MM.1S (cell line): ENCODE results near the gene ABL2.

Experiments used
- DNase-seq: peaks from one replicate; pipeline ENCODE4 v3.0.0-alpha.2; 2015
- H2AFZ ChIP-seq: fragments of 300-600 bp; sonication (generic); 2 replicates; pipeline ENCODE4 v1.6.0; 2016; ENCODE audit warnings: antibody characterized with exemption, low read length
- H3F3A ChIP-seq: fragments of 300-600 bp; sonication (generic); 2 replicates; pipeline ENCODE4 v1.6.1; 2016; ENCODE audit warnings: mild to moderate bottlenecking, antibody characterized with exemption, low read length, moderate library complexity, mixed read lengths; ENCODE audit not compliant: insufficient read depth
- H3K27ac ChIP-seq: fragments of 300-600 bp; sonication (generic); 2 replicates; pipeline ENCODE4 v1.5.1; 2016; ENCODE audit warnings: mild to moderate bottlenecking, low read length
- H3K27me3 ChIP-seq: fragments of 300-600 bp; sonication (generic); replicated peaks from 2 replicates; pipeline ENCODE4 v1.6.0; 2016; ENCODE audit warnings: low read length; ENCODE audit not compliant: insufficient read depth
- H3K36me3 ChIP-seq: fragments of 300-600 bp; sonication (generic); replicated peaks from 2 replicates; pipeline ENCODE4 v1.6.1; 2016; ENCODE audit warnings: mild to moderate bottlenecking, low read length, mixed read lengths; ENCODE audit not compliant: insufficient read depth
- H3K4me1 ChIP-seq: fragments of 300-600 bp; sonication (generic); 2 replicates; pipeline ENCODE4 v1.6.1; 2016; ENCODE audit warnings: low read length, mixed read lengths
- H3K4me2 ChIP-seq: fragments of 300-600 bp; sonication (generic); 2 replicates; pipeline ENCODE4 v1.6.0; 2016; ENCODE audit warnings: low read depth, low read length
- H3K4me3 ChIP-seq: fragments of 300-600 bp; sonication (generic); 2 replicates; pipeline ENCODE4 v1.5.1; 2016; ENCODE audit warnings: low read length, mixed read lengths
- H3K79me2 ChIP-seq: fragments of 300-600 bp; sonication (generic); 2 replicates; pipeline ENCODE4 v1.6.1; 2016; ENCODE audit warnings: mixed run types, low read length, mixed read lengths
- H3K9ac ChIP-seq: fragments of 300-600 bp; sonication (generic); 2 replicates; pipeline ENCODE4 v1.6.1; 2016; ENCODE audit warnings: low read length, mixed read lengths
- H3K9me2 ChIP-seq: fragments of 300-600 bp; sonication (generic); replicated peaks from 2 replicates; pipeline ENCODE4 v1.6.1; 2016; ENCODE audit warnings: mild to moderate bottlenecking, low read length, mixed read lengths; ENCODE audit not compliant: insufficient read depth
- H3K9me3 ChIP-seq: fragments of 300-600 bp; sonication (generic); replicated peaks from 2 replicates; pipeline ENCODE4 v1.6.1; 2016; ENCODE audit warnings: mild to moderate bottlenecking, low read length, mixed read lengths; ENCODE audit not compliant: insufficient read depth
- H4K20me1 ChIP-seq: fragments of 300-600 bp; sonication (generic); 2 replicates; pipeline ENCODE4 v1.6.1; 2016; ENCODE audit warnings: mild to moderate bottlenecking, low read length, moderate library complexity, mixed read lengths; ENCODE audit not compliant: insufficient read depth
- EZH2 ChIP-seq: fragments of 300-600 bp; sonication (generic); optimal IDR thresholded peaks from 2 replicates; pipeline ENCODE3; 2017; ENCODE audit warnings: low read depth, mild to moderate bottlenecking, antibody characterized with exemption, low read length, mixed read lengths
- EZH2phosphoT487 ChIP-seq: fragments of 300-600 bp; sonication (generic); IDR thresholded peaks from 2 replicates; pipeline ENCODE4 v1.6.1; 2018; ENCODE audit warnings: antibody characterized with exemption, low read length
- TF ChIP-seq, protein P1 (sequence below): fragments of 300-600 bp; sonication (generic); IDR thresholded peaks from 2 replicates; pipeline ENCODE4 v1.5.1; 2016; ENCODE audit warnings: antibody characterized with exemption, low read length, mixed read lengths

ABL2 gene

DNA sequence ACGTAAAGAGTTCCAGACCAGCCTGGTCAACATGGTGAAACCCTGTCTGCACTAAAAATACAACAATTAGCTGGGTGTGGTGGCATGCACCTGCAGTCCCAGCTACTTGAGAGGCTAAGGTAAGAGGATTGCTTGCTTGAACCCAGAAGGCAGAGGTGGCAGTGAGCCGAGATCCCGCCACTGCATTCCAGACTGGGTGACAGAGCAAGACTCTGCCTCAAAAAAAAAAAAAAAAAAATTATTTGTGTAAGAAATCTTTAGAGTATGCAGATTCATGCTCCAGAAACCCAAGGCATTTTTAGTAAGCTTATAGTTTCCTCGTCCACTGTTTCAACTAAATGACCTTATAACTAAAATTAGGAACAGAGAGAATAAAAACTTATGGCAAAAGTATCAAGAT is 51.3 kb downstream of the ABL2 start:
- TF ChIP-seq, protein P1, sequence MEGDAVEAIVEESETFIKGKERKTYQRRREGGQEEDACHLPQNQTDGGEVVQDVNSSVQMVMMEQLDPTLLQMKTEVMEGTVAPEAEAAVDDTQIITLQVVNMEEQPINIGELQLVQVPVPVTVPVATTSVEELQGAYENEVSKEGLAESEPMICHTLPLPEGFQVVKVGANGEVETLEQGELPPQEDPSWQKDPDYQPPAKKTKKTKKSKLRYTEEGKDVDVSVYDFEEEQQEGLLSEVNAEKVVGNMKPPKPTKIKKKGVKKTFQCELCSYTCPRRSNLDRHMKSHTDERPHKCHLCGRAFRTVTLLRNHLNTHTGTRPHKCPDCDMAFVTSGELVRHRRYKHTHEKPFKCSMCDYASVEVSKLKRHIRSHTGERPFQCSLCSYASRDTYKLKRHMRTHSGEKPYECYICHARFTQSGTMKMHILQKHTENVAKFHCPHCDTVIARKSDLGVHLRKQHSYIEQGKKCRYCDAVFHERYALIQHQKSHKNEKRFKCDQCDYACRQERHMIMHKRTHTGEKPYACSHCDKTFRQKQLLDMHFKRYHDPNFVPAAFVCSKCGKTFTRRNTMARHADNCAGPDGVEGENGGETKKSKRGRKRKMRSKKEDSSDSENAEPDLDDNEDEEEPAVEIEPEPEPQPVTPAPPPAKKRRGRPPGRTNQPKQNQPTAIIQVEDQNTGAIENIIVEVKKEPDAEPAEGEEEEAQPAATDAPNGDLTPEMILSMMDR: no peak
- no peak for TF ChIP-seq EZH2
- H3F3A ChIP-seq: no peaks in the 10 kb centered on the region
- H3K9me3 ChIP-seq: no peaks in the 10 kb centered on the region
- no peaks in the 10 kb centered on the region for H3K4me1 ChIP-seq
- no peak overlapping the region for H3K9ac ChIP-seq
- no peaks in the 10 kb centered on the region for H4K20me1 ChIP-seq
- H3K27me3 ChIP-seq: no peaks in the 10 kb centered on the region
- no peak overlapping the region for H2AFZ ChIP-seq
- no peak overlapping the region for H3K27ac ChIP-seq
- H3K79me2 ChIP-seq: peaks cover 48% of the 10 kb centered on the region
- H3K4me3 ChIP-seq: no peak overlapping the region
- no peak for DNase-seq
- H3K36me3 ChIP-seq: no peaks in the 10 kb centered on the region
- no peaks in the 10 kb centered on the region for H3K9me2 ChIP-seq
- no peak overlapping the region for H3K4me2 ChIP-seq

- H2AFZ ChIP-seq: no peak overlapping the region
- H3K9me3 ChIP-seq: no peaks in the 10 kb centered on the region
- TF ChIP-seq, protein P1: no peak
- no peak for TF ChIP-seq EZH2phosphoT487
- TF ChIP-seq EZH2: no peak
- DNase-seq: no peak
- no peak overlapping the region for H3K27ac ChIP-seq
- no peaks in the 10 kb centered on the region for H3K36me3 ChIP-seq
- no peaks in the 10 kb centered on the region for H4K20me1 ChIP-seq
- no peaks in the 10 kb centered on the region for H3K9me2 ChIP-seq
- H3K9ac ChIP-seq: no peak overlapping the region
- H3K4me1 ChIP-seq: no peaks in the 10 kb centered on the region
- H3K4me2 ChIP-seq: no peak overlapping the region
- no peaks in the 10 kb centered on the region for H3K27me3 ChIP-seq
- H3K4me3 ChIP-seq: no peak overlapping the region
- H3K79me2 ChIP-seq: peaks cover 43% of the 10 kb centered on the region
- no peaks in the 10 kb centered on the region for H3F3A ChIP-seq
Measured at GRCh38 chr1:179177615-179178014, 51.9 kb downstream of the ABL2 start.

GRCh38 chr1:179177182-179177581 is 52.3 kb downstream of the ABL2 start:
- H3K4me2 ChIP-seq: no peak overlapping the region
- peaks cover 41% of the 10 kb centered on the region for H3K79me2 ChIP-seq
- no peak for DNase-seq

More at GRCh38 chr1:179177182-179177581, 52.3 kb downstream of the ABL2 start:
- Histone ChIP-seq H2AFZ (no peak overlapping the region), H3K9me3 (no peaks in the 10 kb centered on the region), H3K27me3 (no peaks in the 10 kb centered on the region), H3K4me3 (no peak overlapping the region), H4K20me1 (no peaks in the 10 kb centered on the region), H3K36me3 (no peaks in the 10 kb centered on the region), H3K9me2 (no peaks in the 10 kb centered on the region), H3K4me1 (no peaks in the 10 kb centered on the region), H3F3A (no peaks in the 10 kb centered on the region), H3K9ac (no peak overlapping the region), H3K27ac (no peak overlapping the region)
- TF ChIP-seq EZH2phosphoT487 (no peak), EZH2 (no peak)
- TF ChIP-seq, protein P1: no peak
